ENCODE data around the gene FOXR2.

The FOXR2 gene

DNA sequence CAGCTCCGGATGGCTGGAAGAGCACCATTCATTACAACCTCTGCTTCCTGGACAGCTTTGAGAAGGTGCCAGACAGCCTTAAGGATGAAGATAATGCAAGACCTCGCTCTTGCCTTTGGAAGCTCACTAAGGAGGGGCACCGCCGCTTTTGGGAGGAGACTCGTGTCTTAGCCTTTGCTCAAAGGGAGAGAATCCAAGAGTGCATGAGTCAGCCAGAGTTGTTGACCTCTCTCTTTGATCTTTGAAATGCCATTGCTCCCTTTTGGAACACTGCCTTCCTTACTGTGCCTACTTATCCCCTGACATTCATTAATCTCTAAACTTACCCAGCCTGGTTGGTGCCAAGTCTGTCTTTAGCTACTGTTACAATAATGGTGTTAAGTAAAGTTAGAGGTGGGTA lies 1.2 kb downstream of the FOXR2 start:
- no peak for TF ChIP-seq EZH2 (IDR thresholded peaks at IDR 0.05; ENCODE audit: borderline replicate concordance, low read depth, low read length, severe bottlenecking)
- TF ChIP-seq, protein P1, sequence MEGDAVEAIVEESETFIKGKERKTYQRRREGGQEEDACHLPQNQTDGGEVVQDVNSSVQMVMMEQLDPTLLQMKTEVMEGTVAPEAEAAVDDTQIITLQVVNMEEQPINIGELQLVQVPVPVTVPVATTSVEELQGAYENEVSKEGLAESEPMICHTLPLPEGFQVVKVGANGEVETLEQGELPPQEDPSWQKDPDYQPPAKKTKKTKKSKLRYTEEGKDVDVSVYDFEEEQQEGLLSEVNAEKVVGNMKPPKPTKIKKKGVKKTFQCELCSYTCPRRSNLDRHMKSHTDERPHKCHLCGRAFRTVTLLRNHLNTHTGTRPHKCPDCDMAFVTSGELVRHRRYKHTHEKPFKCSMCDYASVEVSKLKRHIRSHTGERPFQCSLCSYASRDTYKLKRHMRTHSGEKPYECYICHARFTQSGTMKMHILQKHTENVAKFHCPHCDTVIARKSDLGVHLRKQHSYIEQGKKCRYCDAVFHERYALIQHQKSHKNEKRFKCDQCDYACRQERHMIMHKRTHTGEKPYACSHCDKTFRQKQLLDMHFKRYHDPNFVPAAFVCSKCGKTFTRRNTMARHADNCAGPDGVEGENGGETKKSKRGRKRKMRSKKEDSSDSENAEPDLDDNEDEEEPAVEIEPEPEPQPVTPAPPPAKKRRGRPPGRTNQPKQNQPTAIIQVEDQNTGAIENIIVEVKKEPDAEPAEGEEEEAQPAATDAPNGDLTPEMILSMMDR (IDR thresholded peaks at IDR 0.05; ENCODE audit: borderline replicate concordance, extremely low read depth, low read length, poor library complexity, severe bottlenecking): no peak
- no peak overlapping the region for H3K9ac ChIP-seq (ENCODE audit: low read depth, low read length)
- H3K27me3 ChIP-seq (ENCODE audit: insufficient read depth, low read length, poor library complexity): no peaks in the 10 kb centered on the region
- H2AFZ ChIP-seq (ENCODE audit: low read depth, low read length): no peak overlapping the region
- no peaks in the 10 kb centered on the region for H3K36me3 ChIP-seq (ENCODE audit: insufficient read depth, low read length)
- no peaks in the 10 kb centered on the region for H3K9me3 ChIP-seq (ENCODE audit: insufficient read depth, low read length, severe bottlenecking)
- H3K4me2 ChIP-seq (ENCODE audit: insufficient read depth, low read length): no peak overlapping the region
- H3K27ac ChIP-seq (ENCODE audit: low read length): no peak overlapping the region
- DNase-seq (no peak), ATAC-seq (ENCODE audit: insufficient read depth, low read depth) (no peak)
- no peaks in the 10 kb centered on the region for H3K4me1 ChIP-seq (ENCODE audit: insufficient read depth, low read length)
- no peaks in the 10 kb centered on the region for H4K20me1 ChIP-seq (ENCODE audit: insufficient read depth, low read length)
- H3K4me3 ChIP-seq (ENCODE audit: low read depth in 1 of 2, low read length in 2 of 2): no peak overlapping the region
- no peaks in the 10 kb centered on the region for H3K79me2 ChIP-seq (ENCODE audit: insufficient read depth, low read length)

DNA sequence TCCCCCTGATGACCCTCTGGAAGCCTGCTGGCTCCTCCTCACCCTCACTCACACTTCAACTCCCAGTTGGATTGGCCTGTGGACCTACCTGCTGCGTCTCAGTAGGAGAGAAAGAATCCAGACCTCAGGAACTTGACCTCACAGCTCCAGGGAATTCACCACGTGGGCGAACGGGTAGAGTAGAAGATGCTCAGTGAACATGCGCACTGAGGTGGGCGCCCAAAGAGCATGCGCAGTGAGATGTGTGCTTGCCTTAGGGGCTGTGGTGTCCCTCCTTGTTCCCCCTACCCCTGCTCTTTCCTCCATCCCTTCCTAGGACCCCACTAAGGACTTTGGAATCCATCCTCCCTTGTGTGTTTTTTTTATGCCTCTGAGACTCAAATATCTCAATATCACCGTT lies 12.9 kb downstream of the FOXR2 start:
- Histone ChIP-seq H3K27me3 (ENCODE audit: insufficient read depth, low read length, poor library complexity) (no peaks in the 10 kb centered on the region), H4K20me1 (ENCODE audit: insufficient read depth, low read length) (no peaks in the 10 kb centered on the region), H3K27ac (ENCODE audit: low read length) (no peak overlapping the region), H3K36me3 (ENCODE audit: insufficient read depth, low read length) (no peaks in the 10 kb centered on the region), H2AFZ (ENCODE audit: low read depth, low read length) (no peak overlapping the region), H3K4me1 (ENCODE audit: insufficient read depth, low read length) (no peaks in the 10 kb centered on the region), H3K79me2 (ENCODE audit: insufficient read depth, low read length) (no peaks in the 10 kb centered on the region), H3K4me2 (ENCODE audit: insufficient read depth, low read length) (no peak overlapping the region), H3K4me3 (ENCODE audit: low read depth in 1 of 2, low read length in 2 of 2) (no peak overlapping the region), H3K9ac (ENCODE audit: low read depth, low read length) (no peak overlapping the region), H3K9me3 (ENCODE audit: insufficient read depth, low read length, severe bottlenecking) (no peaks in the 10 kb centered on the region)
- no peak for DNase-seq
- no peak for ATAC-seq (ENCODE audit: insufficient read depth, low read depth)
- no peak for TF ChIP-seq EZH2 (IDR thresholded peaks at IDR 0.05; ENCODE audit: borderline replicate concordance, low read depth, low read length, severe bottlenecking)
- TF ChIP-seq, protein P1 (IDR thresholded peaks at IDR 0.05; ENCODE audit: borderline replicate concordance, extremely low read depth, low read length, poor library complexity, severe bottlenecking): no peak

DNA sequence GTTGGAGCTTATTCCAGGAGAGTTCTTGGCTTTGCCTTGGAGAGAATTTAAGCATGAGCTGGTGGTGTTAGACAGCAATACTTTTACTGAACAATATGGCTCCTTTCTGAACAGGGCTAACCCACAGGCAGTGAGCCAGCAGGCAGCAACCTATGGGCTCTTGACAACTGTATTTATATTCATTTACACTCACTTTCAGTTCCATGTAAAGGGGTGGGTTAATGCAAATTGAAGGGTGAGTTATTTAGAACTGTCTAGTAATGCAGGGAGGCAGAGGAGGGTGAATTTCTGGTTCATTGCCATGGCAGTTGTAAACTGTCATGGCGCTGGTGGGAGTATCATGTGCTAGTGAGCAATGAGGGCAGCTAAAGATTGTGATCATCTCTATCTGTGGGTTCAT lies 15.7 kb downstream of the FOXR2 start:
- Histone ChIP-seq H3K9ac (ENCODE audit: low read depth, low read length) (no peak overlapping the region), H3K4me2 (ENCODE audit: insufficient read depth, low read length) (no peak overlapping the region), H2AFZ (ENCODE audit: low read depth, low read length) (no peak overlapping the region), H3K36me3 (ENCODE audit: insufficient read depth, low read length) (no peaks in the 10 kb centered on the region), H3K4me3 (ENCODE audit: low read depth in 1 of 2, low read length in 2 of 2) (no peak overlapping the region), H3K79me2 (ENCODE audit: insufficient read depth, low read length) (no peaks in the 10 kb centered on the region), H3K9me3 (ENCODE audit: insufficient read depth, low read length, severe bottlenecking) (no peaks in the 10 kb centered on the region), H3K4me1 (ENCODE audit: insufficient read depth, low read length) (no peaks in the 10 kb centered on the region), H3K27ac (ENCODE audit: low read length) (no peak overlapping the region), H4K20me1 (ENCODE audit: insufficient read depth, low read length) (no peaks in the 10 kb centered on the region), H3K27me3 (ENCODE audit: insufficient read depth, low read length, poor library complexity) (no peaks in the 10 kb centered on the region)
- ATAC-seq (ENCODE audit: insufficient read depth, low read depth) (no peak), DNase-seq (no peak)
- TF ChIP-seq, protein P1 (IDR thresholded peaks at IDR 0.05; ENCODE audit: borderline replicate concordance, extremely low read depth, low read length, poor library complexity, severe bottlenecking): no peak
- no peak for TF ChIP-seq EZH2 (IDR thresholded peaks at IDR 0.05; ENCODE audit: borderline replicate concordance, low read depth, low read length, severe bottlenecking)

DNA sequence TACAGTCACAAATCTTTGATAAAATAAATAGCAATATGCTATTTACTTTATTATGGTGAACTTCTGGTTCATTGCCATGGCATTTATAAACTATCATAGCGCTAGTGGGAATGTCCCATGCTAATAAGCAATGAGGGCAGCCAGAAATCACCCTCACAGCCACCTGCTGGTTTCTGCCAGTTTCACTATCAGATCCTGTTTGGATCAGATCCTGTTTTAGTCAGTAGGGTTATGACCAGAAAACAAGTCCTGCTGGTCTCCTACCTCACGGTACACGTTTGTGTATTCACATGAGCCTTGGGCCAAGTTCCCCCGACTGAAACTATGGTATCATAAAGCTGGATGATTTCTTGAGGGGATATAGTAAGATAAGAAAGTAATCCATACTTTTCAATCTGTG lies 17.7 kb downstream of the FOXR2 start:
- Histone ChIP-seq H3K36me3 (ENCODE audit: insufficient read depth, low read length) (no peaks in the 10 kb centered on the region), H3K4me3 (ENCODE audit: low read depth in 1 of 2, low read length in 2 of 2) (no peak overlapping the region), H3K9ac (ENCODE audit: low read depth, low read length) (no peak overlapping the region), H3K79me2 (ENCODE audit: insufficient read depth, low read length) (no peaks in the 10 kb centered on the region), H3K27me3 (ENCODE audit: insufficient read depth, low read length, poor library complexity) (no peaks in the 10 kb centered on the region), H3K4me1 (ENCODE audit: insufficient read depth, low read length) (no peaks in the 10 kb centered on the region), H2AFZ (ENCODE audit: low read depth, low read length) (no peak overlapping the region), H4K20me1 (ENCODE audit: insufficient read depth, low read length) (no peaks in the 10 kb centered on the region), H3K27ac (ENCODE audit: low read length) (no peak overlapping the region), H3K9me3 (ENCODE audit: insufficient read depth, low read length, severe bottlenecking) (no peaks in the 10 kb centered on the region), H3K4me2 (ENCODE audit: insufficient read depth, low read length) (no peak overlapping the region)
- DNase-seq (no peak), ATAC-seq (ENCODE audit: insufficient read depth, low read depth) (no peak)
- TF ChIP-seq, protein P1 (IDR thresholded peaks at IDR 0.05; ENCODE audit: borderline replicate concordance, extremely low read depth, low read length, poor library complexity, severe bottlenecking): no peak
- TF ChIP-seq EZH2 (IDR thresholded peaks at IDR 0.05; ENCODE audit: borderline replicate concordance, low read depth, low read length, severe bottlenecking): no peak
